Kidney tubule cell (primary cell): ENCODE results near the gene PTF1A.
A peak's percentile ranks its signal among the peaks of the same experiment; 100 is the strongest.

Source experiments
- DNase-seq: peaks from one replicate; pipeline ENCODE4 v3.0.0-alpha.2; 2018; ENCODE audit warnings: low spot score

PTF1A gene

GRCh38 chr10:23191764-23192711 is at the start of gene PTF1A:
Gene PTF1A (plus strand): TSS chr10:23192312. CDS start chr10:23192531, 219 bp downstream.
- DNase-seq = no peak

- DNase-seq = no peak
Observed at GRCh38 chr10:23146258-23146657, 45.9 kb upstream of the PTF1A start.

- no peak for DNase-seq
Observed at GRCh38 chr10:23147035-23147434, 45.1 kb upstream of the PTF1A start.

GRCh38 chr10:23148214-23148613 is 43.9 kb upstream of the PTF1A start:
- DNase-seq = no peak

GRCh38 chr10:23150091-23150490 is 42.0 kb upstream of the PTF1A start:
- no peak for DNase-seq

- DNase-seq = no peak
Observed at GRCh38 chr10:23150610-23151009, 41.5 kb upstream of the PTF1A start.

- no peak for DNase-seq
Observed at GRCh38 chr10:23151071-23151470, 41.0 kb upstream of the PTF1A start.

- DNase-seq = no peak
Observed at GRCh38 chr10:23155169-23155568, 36.9 kb upstream of the PTF1A start.

- DNase-seq = no peak
Observed at GRCh38 chr10:23156447-23157150, 35.5 kb upstream of the PTF1A start.

- DNase-seq = peak; percentile 54
Observed at GRCh38 chr10:23157239-23157681, 34.9 kb upstream of the PTF1A start.

GRCh38 chr10:23157691-23158369 is 34.3 kb upstream of the PTF1A start:
- DNase-seq = peak; percentile 60

GRCh38 chr10:23158370-23158769 is 33.7 kb upstream of the PTF1A start:
- DNase-seq = peak; percentile 56

GRCh38 chr10:23171232-23171876 is 20.8 kb upstream of the PTF1A start:
- peak; percentile 36 for DNase-seq

GRCh38 chr10:23172429-23173213 is 19.5 kb upstream of the PTF1A start:
- DNase-seq = no peak

- no peak for DNase-seq
Observed at GRCh38 chr10:23173214-23174073, 18.7 kb upstream of the PTF1A start.

GRCh38 chr10:23174074-23174976 is 17.8 kb upstream of the PTF1A start:
- DNase-seq = no peak

- no peak for DNase-seq
Observed at GRCh38 chr10:23174977-23175512, 17.1 kb upstream of the PTF1A start.

- no peak for DNase-seq
Observed at GRCh38 chr10:23186178-23186577, 5.9 kb upstream of the PTF1A start.

GRCh38 chr10:23186697-23187096 is 5.4 kb upstream of the PTF1A start:
- DNase-seq = no peak
